ENCODE results near the gene POLD4.
A peak's percentile ranks its signal among the peaks of the same experiment; 100 is the strongest.

The POLD4 gene

DNA sequence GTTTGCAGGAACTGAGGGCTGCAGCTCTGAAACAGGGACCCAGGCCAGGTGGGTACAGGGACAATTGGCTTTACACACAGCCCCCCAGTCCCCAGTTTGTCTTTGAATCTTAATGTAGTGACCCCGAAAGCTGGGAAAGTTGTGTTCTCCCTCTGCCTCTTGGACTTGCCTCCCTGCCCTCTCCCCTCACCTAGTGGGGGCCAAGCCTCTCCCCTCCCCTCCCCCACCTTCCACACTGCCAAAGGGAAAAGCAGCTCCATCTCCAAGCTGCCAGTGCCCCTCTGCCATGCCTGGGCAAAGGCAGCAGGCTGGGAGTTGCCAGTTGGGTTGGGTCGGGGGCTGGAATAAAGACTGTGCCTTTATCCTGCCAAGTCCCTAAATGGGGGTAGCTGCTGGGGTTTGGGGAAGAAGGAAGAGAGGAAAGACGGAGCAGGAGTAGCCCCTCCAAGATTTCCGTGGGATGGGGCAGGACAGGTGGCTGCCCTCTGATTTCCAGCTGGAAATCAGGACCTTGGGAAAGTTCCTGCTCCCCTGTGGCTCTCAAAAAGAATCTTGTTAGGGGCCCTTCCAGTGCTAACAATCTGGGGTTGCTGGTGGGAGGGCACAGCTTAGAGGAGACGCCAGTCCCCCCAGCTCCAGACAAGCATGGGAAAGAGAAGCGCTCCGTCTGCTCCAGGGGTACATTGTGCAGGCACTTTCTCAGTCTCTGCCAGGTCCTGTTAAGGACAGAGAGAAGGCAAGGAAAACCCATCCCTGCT, 22.9 kb upstream of the POLD4 start:
- H3K27ac ChIP-seq = no peak overlapping the region
- TF ChIP-seq CTCF (conservative IDR thresholded peaks at IDR 0.05) (no peak), ZFX (IDR thresholded peaks at IDR 0.05) (no peak)

- no peak overlapping the region for H3K27ac ChIP-seq
- TF ChIP-seq CTCF (conservative IDR thresholded peaks at IDR 0.05) (no peak), ZFX (IDR thresholded peaks at IDR 0.05) (no peak)
Measured at GRCh38 chr11:67375320-67376055, 22.1 kb upstream of the POLD4 start.

GRCh38 chr11:67374571-67375281, 21.4 kb upstream of the POLD4 start:
- no peak overlapping the region for H3K27ac ChIP-seq
- no peak for TF ChIP-seq ZFX (IDR thresholded peaks at IDR 0.05)
- no peak for TF ChIP-seq CTCF (conservative IDR thresholded peaks at IDR 0.05)

- peak overlapping the region; percentile 62 for H3K27ac ChIP-seq
- no peak for TF ChIP-seq ZFX (IDR thresholded peaks at IDR 0.05)
- no peak; the same call in 1 of the 2 replicates for TF ChIP-seq CTCF (conservative IDR thresholded peaks at IDR 0.05)
Measured at GRCh38 chr11:67373648-67374570, 20.6 kb upstream of the POLD4 start.

DNA sequence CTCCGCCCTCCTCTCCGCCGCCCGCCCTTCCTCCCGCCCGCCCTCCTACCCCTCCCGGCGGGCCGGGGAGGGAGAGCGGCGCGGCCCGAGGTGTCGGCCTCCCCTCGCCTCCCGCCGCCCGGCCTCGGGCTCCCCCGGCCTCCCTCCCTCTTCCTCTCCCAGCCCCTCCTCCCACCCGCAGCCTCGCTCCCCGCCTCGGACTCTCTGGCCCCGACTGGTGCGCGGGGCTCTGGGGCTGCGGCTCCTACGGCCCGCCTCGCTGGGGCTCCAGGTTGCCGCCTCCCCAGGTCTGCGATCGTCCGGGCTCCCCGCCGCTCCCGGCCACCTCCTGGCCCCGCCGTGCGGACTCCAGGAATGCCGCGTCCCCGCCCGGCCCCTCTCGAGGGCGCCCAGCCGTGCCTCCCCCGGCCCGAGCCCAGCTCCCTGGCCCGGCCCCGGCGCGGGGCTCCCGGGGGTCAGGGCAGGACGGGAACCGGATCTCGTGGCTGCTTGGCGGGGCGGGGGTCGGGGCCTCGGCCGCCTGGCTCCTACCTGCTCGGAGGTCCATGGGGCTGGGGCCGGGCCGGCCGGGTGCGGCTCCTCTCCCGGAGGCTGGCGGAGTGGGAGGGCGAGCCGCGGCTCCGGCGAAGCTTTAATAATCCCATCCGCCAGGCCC, 19.8 kb upstream of the POLD4 start, which contains the start of gene CLCF1:
TSS of gene CLCF1 (minus strand) at position 606 of the 655 bp plus-strand sequence. CDS start at position 547, 59 bp downstream.
- peak; percentile 61; the same call in 1 of the 2 replicates for TF ChIP-seq ZFX (IDR thresholded peaks at IDR 0.05)
- TF ChIP-seq CTCF (conservative IDR thresholded peaks at IDR 0.05) = no peak

GRCh38 chr11:67372321-67372992, 19.1 kb upstream of the POLD4 start:
- peak overlapping the region; percentile 62 for H3K27ac ChIP-seq
- TF ChIP-seq ZFX (IDR thresholded peaks at IDR 0.05) (no peak), CTCF (conservative IDR thresholded peaks at IDR 0.05) (no peak)

More for the DNA sequence above, 19.8 kb upstream of the POLD4 start, which contains the start of gene CLCF1:
- peak within 1 kb of the TSS; percentile 62 for H3K27ac ChIP-seq

Measured in C4-2B (cell line).